HCT116 (cell line): ENCODE measurements around the gene PTF1A. TPM values are rescaled to one million over a fixed set of nuclear protein-coding genes. Genes with fewer than 3 reads are reported as not detected.

Experiments
- ATAC-seq: fragments of 200-7000 bp; cut with Tn5 transposase; 2 replicates; pipeline ENCODE4 v1.9.1; 2020; ENCODE audit warnings: mild to moderate bottlenecking, moderate library complexity
- BruUV-seq: library from RNA; stranded (reverse); fragments of 400-500 nt; replicated peaks from 2 replicates; lab custom pipeline; 2021; lab: Mats Ljungman, UMichigan
- CTCF ChIA-PET: fragments of 300-600 bp; sonication (Branson Sonifier 250); formaldehyde crosslinking; loops from one replicate; lab custom pipeline; 2021; ENCODE audit warnings: antibody characterized with exemption; lab: Charles Lee
- POLR2A ChIA-PET: fragments of 300-600, 350-600 bp; sonication (Branson Sonifier 250); formaldehyde crosslinking; loops from one replicate; lab custom pipeline; 2021; ENCODE audit warnings: antibody characterized with exemption; lab: Charles Lee
- RAD21 ChIA-PET, 2 experiments: fragments of 300-600 bp; sonication (Branson Sonifier 250); formaldehyde crosslinking; loops; one replicate each; lab custom pipeline; 2023; ENCODE audit warnings: low total read pairs in 2 of 2; ENCODE audit not compliant: uncharacterized antibody in 2 of 2, unreplicated experiment in 2 of 2, low non-redundant PET in 1 of 2; lab: Charles Lee
- DNase-seq: peaks from one replicate; pipeline ENCODE4 v3.0.0-alpha.2; 2010; ENCODE audit warnings: low read depth, low spot score
- H2AFZ ChIP-seq: fragments of 200-600 bp; shearing (Covaris generic), sonication (generic); 2 replicates; pipeline ENCODE4 v1.6.1; 2017; ENCODE audit warnings: low read depth, mixed run types, mixed read lengths, antibody characterized with exemption, low read length; ENCODE audit not compliant: poor library complexity, severe bottlenecking
- H3K27ac ChIP-seq: 2 replicates; pipeline ENCODE4 v1.5.1; 2012; ENCODE audit warnings: low read depth, low read length
- H3K27me3 ChIP-seq: fragments of 200-600 bp; sonication (generic); 2 replicates; pipeline ENCODE4 v1.6.1; 2016; ENCODE audit warnings: mixed run types, low read length, mixed read lengths; ENCODE audit not compliant: insufficient read depth
- H3K36me3 ChIP-seq, 2 experiments: fragments of 200-500 bp in 1 of 2; fragments of 200-600 bp in 1 of 2; sonication (Bioruptor generic) in 1 of 2; sonication (generic) in 1 of 2; 2 replicates each; pipeline versions ENCODE4 v1.5.1 to v1.6.1; 2014 to 2016; ENCODE audit warnings: low read length in 2 of 2, inconsistent platforms in 1 of 2, mixed read lengths in 1 of 2, mixed run types in 1 of 2; ENCODE audit not compliant: insufficient read depth in 2 of 2, control insufficient read depth in 1 of 2
- H3K4me1 ChIP-seq, 2 experiments: fragments of 200-600 bp in 1 of 2; sonication (generic) in 1 of 2; 2 replicates each; pipeline versions ENCODE4 v1.5.1 to v1.6.1; 2012 to 2017; ENCODE audit warnings: low read length in 2 of 2, inconsistent platforms in 1 of 2, mild to moderate bottlenecking in 1 of 2, mixed read lengths in 1 of 2, mixed run types in 1 of 2, moderate library complexity in 1 of 2; ENCODE audit not compliant: insufficient read depth in 2 of 2, control insufficient read depth in 1 of 2
- H3K4me2 ChIP-seq: fragments of 200-600 bp; sonication (generic); 2 replicates; pipeline ENCODE4 v1.6.1; 2017; ENCODE audit warnings: mixed run types, low read length, mixed read lengths
- H3K4me3 ChIP-seq, 2 experiments: fragments of 200-600 bp in 1 of 2; sonication (generic) in 1 of 2; replicated peaks in 1 of 2; 2 replicates each; pipeline ENCODE4 v1.5.1; 2011 to 2016; ENCODE audit warnings: low read length in 2 of 2, control low read depth in 1 of 2, low read depth in 1 of 2, mild to moderate bottlenecking in 1 of 2, mixed read lengths in 1 of 2, mixed run types in 1 of 2
- H3K79me2 ChIP-seq: fragments of 200-600 bp; sonication (generic); 2 replicates; pipeline ENCODE4 v1.6.1; 2017; ENCODE audit warnings: mild to moderate bottlenecking, mixed run types, low read length, moderate library complexity, mixed read lengths; ENCODE audit not compliant: insufficient read depth
- H3K9ac ChIP-seq: fragments of 200-600 bp; sonication (generic); 2 replicates; pipeline ENCODE4 v1.6.1; 2016; ENCODE audit warnings: low read length, mixed read lengths
- H3K9me2 ChIP-seq: fragments of 200-600 bp; sonication (generic), shearing (Covaris generic); 2 replicates; pipeline ENCODE4 v1.6.1; 2017; ENCODE audit warnings: mixed run types, mild to moderate bottlenecking, moderate library complexity; ENCODE audit not compliant: insufficient read depth
- H3K9me3 ChIP-seq, 2 experiments: fragments of 200-500 bp in 1 of 2; fragments of 200-600 bp in 1 of 2; sonication (Bioruptor generic) in 1 of 2; sonication (generic) in 1 of 2; 2 replicates each; pipeline ENCODE4 v1.6.1; 2014 to 2017; ENCODE audit warnings: low read length in 2 of 2, mixed read lengths in 2 of 2, inconsistent platforms in 1 of 2, low read depth in 1 of 2, mild to moderate bottlenecking in 1 of 2, mixed run types in 1 of 2, moderate library complexity in 1 of 2; ENCODE audit not compliant: control insufficient read depth in 1 of 2, insufficient read depth in 1 of 2
- H4K20me1 ChIP-seq: fragments of 200-600 bp; sonication (generic), shearing (Covaris generic); 2 replicates; pipeline ENCODE4 v1.6.1; 2017; ENCODE audit warnings: mixed run types, mild to moderate bottlenecking, moderate library complexity; ENCODE audit not compliant: insufficient read depth
- EZH2 ChIP-seq: fragments of 200-600 bp; sonication (generic); IDR thresholded peaks from 2 replicates; pipeline ENCODE4 v1.6.1; 2017; ENCODE audit warnings: antibody characterized with exemption, mixed run types
- EZH2phosphoT487 ChIP-seq: fragments of 200-600 bp; IDR thresholded peaks from 2 replicates; pipeline ENCODE4 v1.6.1; 2018; ENCODE audit warnings: antibody characterized with exemption, borderline replicate concordance
- POLR2AphosphoS5 ChIP-seq: IDR thresholded peaks from 2 replicates; pipeline ENCODE4 v1.6.1; 2011; ENCODE audit warnings: mild to moderate bottlenecking, low read depth, low read length, moderate library complexity
- RAD21 ChIP-seq: IDR thresholded peaks from 2 replicates; pipeline ENCODE4 v1.6.1; 2012; ENCODE audit warnings: low read depth, mild to moderate bottlenecking
- TCF7L2 ChIP-seq: IDR thresholded peaks from 2 replicates; pipeline ENCODE4 v1.7.0; 2011; ENCODE audit warnings: borderline replicate concordance, inconsistent platforms; ENCODE audit not compliant: insufficient read depth, insufficient read length; ENCODE audit errors: extremely low read depth
- YY1 ChIP-seq: IDR thresholded peaks from 2 replicates; pipeline ENCODE4 v1.6.1; 2011; ENCODE audit warnings: low read length, low read depth, moderate library complexity, mild to moderate bottlenecking; ENCODE audit not compliant: insufficient replicate concordance; ENCODE audit errors: extremely low read depth
- ZFX ChIP-seq: fragments of 450-650 bp; IDR thresholded peaks from 2 replicates; pipeline ENCODE4 v1.6.1; 2017
- ZNF274 ChIP-seq: fragments of 200-500 bp; sonication (Bioruptor generic); IDR thresholded peaks from 2 replicates; pipeline ENCODE4 v1.6.1; 2014; ENCODE audit warnings: mild to moderate bottlenecking, low read depth, low read length, inconsistent platforms
- intact Hi-C: fragments of 100-400 bp; cut with micrococcal nuclease; formaldehyde crosslinking; loops from 2 replicates; pipeline ENCODE4 v1.10.0; 2022
- total RNA-seq: library from RNA; stranded (reverse); gene quantifications from one replicate; pipeline ENCODE4 v1.2.1, GENCODE V29; 2021; ENCODE audit not compliant: unreplicated experiment
- TF ChIP-seq, protein P1 (sequence below), 3 experiments: fragments of 200-600 bp in 1 of 3; sonication (generic) in 1 of 3; IDR thresholded peaks in 2 of 3; conservative IDR thresholded peaks in 1 of 3; 2 replicates each; pipeline ENCODE4 v1.5.1; 2012 to 2017; ENCODE audit warnings: low read depth in 2 of 3, low read length in 2 of 3, antibody characterized with exemption in 1 of 3, borderline replicate concordance in 1 of 3, control low read depth in 1 of 3, mild to moderate bottlenecking in 1 of 3, mixed read lengths in 1 of 3, mixed run types in 1 of 3, moderate library complexity in 1 of 3; ENCODE audit not compliant: insufficient read depth in 1 of 3
- TF ChIP-seq, protein P2 (sequence below): IDR thresholded peaks from 2 replicates; pipeline ENCODE4 v1.6.1; 2012; ENCODE audit warnings: low read depth

The PTF1A gene
- total RNA-seq, 1 experiment from 2014 or later = not detected

DNA sequence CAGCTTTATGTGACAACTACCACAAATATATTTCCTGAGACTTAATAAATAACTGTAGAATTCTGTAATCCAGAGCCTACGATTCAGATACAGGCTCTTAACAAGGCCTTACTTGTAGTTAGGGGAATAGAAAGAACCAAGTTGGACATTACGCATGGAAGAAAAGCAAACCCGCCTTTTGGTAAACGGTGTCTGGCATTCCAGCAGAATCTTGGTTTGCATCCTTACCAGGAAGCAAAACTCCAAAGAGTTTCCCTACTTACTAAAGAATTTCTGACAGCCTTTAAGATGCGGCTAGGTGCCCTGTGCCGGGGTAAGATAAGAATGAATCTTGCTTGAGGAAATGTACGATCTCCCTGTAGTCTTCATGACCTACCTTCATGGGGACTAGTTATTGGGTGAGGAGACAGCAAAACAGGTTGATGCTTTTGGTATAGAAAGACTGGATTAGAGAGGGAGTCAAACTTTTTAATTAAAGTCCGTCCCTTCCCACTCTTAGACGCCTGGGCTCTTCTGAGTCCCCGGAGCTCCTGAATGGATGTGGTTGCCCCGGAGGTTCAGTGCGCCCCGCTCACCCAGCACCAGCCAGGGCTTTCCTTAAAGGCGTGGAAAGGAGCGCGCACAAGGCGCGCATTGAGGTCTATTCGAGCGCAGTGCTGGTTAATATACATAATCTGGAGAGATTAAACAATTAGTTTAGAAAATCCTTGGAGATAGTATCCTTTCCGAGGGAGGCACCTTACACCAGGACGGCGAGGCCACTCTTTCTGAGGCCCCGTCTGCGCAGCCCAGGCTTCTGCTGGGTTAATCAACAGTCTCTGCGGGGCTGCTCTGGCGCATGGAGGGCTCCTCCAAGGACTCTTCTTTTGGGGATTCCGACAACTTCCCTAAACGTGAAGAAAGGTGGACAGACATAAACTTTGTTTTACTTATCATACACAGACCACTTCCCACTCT is 11.5 kb downstream of the PTF1A start:
- CTCF ChIA-PET = no interaction called here

DNA sequence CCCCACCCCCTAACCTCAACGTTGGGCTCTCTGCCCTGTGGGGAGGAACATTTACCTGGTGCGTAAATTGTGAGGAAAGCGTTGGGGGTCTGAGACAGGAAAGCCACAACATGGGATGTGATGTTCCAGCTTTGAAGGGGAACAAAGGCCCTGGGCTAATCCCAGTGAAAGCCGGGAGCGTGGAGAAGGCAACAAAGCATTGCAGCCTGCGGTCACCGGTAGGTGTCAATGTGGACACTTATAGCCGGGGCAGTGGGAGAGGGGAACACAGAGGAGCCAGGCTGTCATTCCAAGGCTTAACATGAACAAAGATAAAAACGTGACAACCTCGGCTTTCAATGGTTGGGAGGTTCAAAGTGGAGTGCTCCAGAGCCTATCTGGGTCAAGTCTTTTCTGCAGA is 12.7 kb downstream of the PTF1A start:
- Histone ChIP-seq H3K9ac (no peak overlapping the region), H3K9me2 (no peaks in the 10 kb centered on the region), H3K9me3 (no peaks in the 10 kb centered on the region), H3K4me1 (no peaks in the 10 kb centered on the region), H3K27ac (no peak overlapping the region), H2AFZ (no peak overlapping the region), H3K27me3 (peaks cover 71% of the 10 kb centered on the region), H3K4me3 (no peak overlapping the region), H3K79me2 (no peaks in the 10 kb centered on the region), H3K4me2 (no peak overlapping the region), H4K20me1 (no peaks in the 10 kb centered on the region), H3K36me3 (no peaks in the 10 kb centered on the region)
- intact Hi-C loops = no loop called here
- ChIA-PET CTCF (no interaction called here), POLR2A (no interaction called here), RAD21 (no interaction called here)
- ATAC-seq (no peak), DNase-seq (no peak)
- BruUV-seq = no TSS peak
- TF ChIP-seq ZNF274 = no peak
- TF ChIP-seq, protein P1, sequence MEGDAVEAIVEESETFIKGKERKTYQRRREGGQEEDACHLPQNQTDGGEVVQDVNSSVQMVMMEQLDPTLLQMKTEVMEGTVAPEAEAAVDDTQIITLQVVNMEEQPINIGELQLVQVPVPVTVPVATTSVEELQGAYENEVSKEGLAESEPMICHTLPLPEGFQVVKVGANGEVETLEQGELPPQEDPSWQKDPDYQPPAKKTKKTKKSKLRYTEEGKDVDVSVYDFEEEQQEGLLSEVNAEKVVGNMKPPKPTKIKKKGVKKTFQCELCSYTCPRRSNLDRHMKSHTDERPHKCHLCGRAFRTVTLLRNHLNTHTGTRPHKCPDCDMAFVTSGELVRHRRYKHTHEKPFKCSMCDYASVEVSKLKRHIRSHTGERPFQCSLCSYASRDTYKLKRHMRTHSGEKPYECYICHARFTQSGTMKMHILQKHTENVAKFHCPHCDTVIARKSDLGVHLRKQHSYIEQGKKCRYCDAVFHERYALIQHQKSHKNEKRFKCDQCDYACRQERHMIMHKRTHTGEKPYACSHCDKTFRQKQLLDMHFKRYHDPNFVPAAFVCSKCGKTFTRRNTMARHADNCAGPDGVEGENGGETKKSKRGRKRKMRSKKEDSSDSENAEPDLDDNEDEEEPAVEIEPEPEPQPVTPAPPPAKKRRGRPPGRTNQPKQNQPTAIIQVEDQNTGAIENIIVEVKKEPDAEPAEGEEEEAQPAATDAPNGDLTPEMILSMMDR (IDR thresholded peaks at IDR 0.05 in 2 of 3, conservative IDR thresholded peaks at IDR 0.05 in 1 of 3; ENCODE audit: borderline replicate concordance in 1 of 3, insufficient read depth in 1 of 3, low read depth in 2 of 3, low read length in 2 of 3) = no peak
- no peak for TF ChIP-seq YY1
- TF ChIP-seq, protein P2, sequence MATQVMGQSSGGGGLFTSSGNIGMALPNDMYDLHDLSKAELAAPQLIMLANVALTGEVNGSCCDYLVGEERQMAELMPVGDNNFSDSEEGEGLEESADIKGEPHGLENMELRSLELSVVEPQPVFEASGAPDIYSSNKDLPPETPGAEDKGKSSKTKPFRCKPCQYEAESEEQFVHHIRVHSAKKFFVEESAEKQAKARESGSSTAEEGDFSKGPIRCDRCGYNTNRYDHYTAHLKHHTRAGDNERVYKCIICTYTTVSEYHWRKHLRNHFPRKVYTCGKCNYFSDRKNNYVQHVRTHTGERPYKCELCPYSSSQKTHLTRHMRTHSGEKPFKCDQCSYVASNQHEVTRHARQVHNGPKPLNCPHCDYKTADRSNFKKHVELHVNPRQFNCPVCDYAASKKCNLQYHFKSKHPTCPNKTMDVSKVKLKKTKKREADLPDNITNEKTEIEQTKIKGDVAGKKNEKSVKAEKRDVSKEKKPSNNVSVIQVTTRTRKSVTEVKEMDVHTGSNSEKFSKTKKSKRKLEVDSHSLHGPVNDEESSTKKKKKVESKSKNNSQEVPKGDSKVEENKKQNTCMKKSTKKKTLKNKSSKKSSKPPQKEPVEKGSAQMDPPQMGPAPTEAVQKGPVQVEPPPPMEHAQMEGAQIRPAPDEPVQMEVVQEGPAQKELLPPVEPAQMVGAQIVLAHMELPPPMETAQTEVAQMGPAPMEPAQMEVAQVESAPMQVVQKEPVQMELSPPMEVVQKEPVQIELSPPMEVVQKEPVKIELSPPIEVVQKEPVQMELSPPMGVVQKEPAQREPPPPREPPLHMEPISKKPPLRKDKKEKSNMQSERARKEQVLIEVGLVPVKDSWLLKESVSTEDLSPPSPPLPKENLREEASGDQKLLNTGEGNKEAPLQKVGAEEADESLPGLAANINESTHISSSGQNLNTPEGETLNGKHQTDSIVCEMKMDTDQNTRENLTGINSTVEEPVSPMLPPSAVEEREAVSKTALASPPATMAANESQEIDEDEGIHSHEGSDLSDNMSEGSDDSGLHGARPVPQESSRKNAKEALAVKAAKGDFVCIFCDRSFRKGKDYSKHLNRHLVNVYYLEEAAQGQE = no peak
- TF ChIP-seq ZFX = no peak
- TF ChIP-seq EZH2phosphoT487 = no peak
- no peak for TF ChIP-seq POLR2AphosphoS5
- TF ChIP-seq EZH2 = no peak
- TF ChIP-seq RAD21 = no peak

More for the DNA sequence above, 11.5 kb downstream of the PTF1A start:
- TF ChIP-seq TCF7L2 = no peak
- TF ChIP-seq YY1 = no peak
- Histone ChIP-seq H3K27ac (no peak overlapping the region), H3K4me1 (no peaks in the 10 kb centered on the region), H3K9ac (no peak overlapping the region), H3K36me3 (no peaks in the 10 kb centered on the region), H2AFZ (no peak overlapping the region), H3K9me2 (no peaks in the 10 kb centered on the region), H3K9me3 (no peaks in the 10 kb centered on the region), H3K4me3 (no peak overlapping the region), H3K4me2 (no peak overlapping the region), H4K20me1 (no peaks in the 10 kb centered on the region), H3K27me3 (peaks cover 63% of the 10 kb centered on the region), H3K79me2 (no peaks in the 10 kb centered on the region)
- no peak for ATAC-seq
- DNase-seq = no peak
- no TSS peak for BruUV-seq
- intact Hi-C loops = no loop called here
- POLR2A ChIA-PET = no interaction called here
- RAD21 ChIA-PET = no interaction called here
